HG03354 (cell line): ENCODE data around the gene MAN2A1.
A peak's percentile ranks its signal among the peaks of the same experiment; 100 is the strongest.

Experiments
- ATAC-seq: cut with Tn5 transposase; IDR thresholded peaks from one replicate; pipeline ENCODE4 v1.9.1; 2021; ENCODE audit warnings: mild to moderate bottlenecking; ENCODE audit not compliant: unreplicated experiment, poor library complexity, severe bottlenecking

Gene MAN2A1

DNA sequence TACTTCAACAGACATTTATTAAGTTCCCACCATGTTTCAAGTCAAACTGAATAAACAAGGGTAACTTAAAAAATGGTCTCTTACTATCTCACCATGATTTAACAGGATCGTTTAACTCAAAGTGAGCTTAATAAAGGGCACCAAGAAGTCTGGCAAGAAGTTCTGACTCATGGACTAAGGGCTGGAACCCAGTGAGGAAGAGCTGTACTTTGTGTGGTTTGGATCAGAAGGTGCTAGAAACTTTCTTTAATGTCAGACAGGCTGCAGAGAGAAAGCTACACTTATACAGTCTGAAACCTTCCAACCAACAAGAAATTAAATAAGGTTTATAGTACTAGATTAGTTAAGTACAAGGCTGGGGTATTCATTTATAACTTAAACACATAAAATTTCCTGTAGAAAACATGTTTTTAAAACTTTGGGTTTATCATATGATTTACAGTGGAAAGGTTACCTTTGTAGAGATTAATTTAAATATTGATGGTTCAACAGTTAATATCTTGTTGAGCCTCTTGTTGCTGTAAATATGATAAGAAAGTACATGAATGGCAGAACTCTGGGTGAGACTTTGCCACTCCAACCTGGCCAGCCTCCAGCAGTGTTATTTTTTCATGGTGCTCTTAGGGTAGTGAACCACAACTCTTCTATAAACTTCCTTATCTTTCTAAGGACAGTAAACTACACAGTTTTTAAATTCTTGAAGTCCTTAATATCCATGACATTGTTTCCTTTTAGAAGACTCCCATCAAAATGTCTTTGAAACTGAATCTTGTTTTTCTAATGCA is 162.8 kb downstream of the MAN2A1 start:
- ATAC-seq, result no peak

DNA sequence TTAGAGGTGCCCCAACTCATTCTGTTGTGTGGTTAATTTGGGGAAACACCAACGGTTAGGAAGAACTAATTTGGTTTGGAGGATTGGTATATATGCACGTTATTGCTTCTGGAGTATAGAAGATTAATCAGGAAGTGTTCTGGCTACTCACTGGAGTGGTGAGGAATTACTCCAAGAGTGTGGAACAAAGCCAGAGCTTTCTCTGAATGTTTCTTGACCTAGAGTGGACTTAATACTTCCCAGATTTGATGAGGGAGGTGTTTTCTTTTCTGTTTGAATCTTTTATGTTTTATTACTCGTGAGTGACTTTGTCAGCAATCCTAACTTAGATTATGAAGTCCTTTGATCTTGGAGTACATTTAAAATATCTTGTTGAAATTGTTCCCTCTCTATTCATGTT is 163.7 kb downstream of the MAN2A1 start:
- no peak for ATAC-seq

DNA sequence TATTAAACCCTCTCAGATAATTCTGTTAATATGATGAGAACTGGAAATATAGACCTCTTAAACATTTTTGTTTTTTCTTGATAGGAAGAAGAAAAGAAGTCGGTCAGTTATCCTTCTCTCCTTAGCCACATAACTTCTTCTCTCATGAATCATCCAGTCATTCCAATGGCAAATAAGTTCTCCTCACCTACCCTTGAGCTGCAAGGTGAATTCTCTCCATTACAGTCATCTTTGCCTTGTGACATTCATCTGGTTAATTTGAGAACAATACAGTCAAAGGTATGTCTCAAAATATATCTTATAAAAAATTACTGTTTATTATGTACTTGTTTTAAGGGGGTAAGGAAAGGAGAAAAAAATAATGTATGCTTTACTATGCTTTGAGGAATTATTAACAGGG is 165.3 kb downstream of the MAN2A1 start:
- no peak for ATAC-seq

- no peak for ATAC-seq
Observed at GRCh38 chr5:109857405-109858031, 167.8 kb downstream of the MAN2A1 start.

DNA sequence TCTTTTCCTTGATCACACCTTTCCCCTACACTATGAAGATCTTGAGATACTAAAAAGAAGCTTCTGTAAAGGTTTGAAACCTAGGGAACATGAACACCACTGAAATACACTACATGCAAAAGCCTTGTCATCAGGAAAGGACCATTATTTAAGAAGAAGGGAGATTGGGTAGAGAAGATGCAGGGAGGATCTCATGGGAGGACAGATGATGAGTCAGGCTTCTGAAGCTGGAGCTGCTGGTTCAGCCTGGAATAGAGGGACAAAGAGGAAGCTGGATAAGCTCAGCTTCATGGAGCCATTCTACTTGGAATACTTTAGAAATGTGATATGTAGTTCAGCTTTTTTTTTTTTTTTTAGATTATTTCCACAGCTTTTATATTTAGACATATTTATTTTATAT is 169.8 kb downstream of the MAN2A1 start:
- ATAC-seq, result no peak

GRCh38 chr5:109862301-109862700 is 172.6 kb downstream of the MAN2A1 start:
- no peak for ATAC-seq

DNA sequence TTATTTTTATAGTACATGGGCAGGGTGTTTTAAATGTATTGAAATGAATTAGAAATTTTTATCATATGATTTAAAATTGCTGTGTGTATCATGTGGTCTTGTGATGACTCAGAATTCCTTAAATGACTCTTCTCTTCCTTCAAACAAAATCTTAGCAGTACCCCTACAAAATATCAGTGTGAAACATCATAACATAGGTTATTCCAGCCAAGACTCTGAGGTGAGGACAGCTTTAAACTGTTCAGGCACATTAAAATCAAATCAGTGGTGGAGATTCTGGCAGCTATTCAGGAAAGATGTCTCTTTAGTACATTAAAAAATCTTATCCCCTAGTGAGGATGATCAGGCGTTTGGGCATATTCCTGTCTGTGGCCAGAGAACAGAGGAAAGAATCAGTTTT is 174.0 kb downstream of the MAN2A1 start:
- peak; percentile 42 for ATAC-seq

- ATAC-seq, result peak; percentile 54
Observed at GRCh38 chr5:109865637-109866036, 175.9 kb downstream of the MAN2A1 start.

GRCh38 chr5:109866051-109866450 is 176.3 kb downstream of the MAN2A1 start:
- no peak for ATAC-seq

DNA sequence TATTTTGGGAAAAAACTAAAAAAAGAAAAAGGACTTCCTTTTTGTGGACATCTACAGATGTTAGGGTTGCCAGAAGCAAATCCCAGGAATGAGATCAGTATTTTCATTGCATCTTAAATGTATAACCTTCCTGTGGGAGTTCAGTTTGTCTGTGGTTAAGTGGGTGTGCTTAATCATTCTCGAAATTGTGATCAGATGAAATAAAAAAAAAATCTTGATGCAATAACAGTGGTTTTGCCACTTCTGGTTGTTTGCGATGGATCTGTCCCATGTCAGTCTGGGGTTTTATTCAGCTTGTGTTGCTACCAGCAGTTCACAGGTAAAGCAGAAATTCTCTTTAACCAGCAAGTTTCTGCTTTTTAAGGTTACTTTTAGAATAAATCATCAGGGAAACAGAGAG is 179.0 kb downstream of the MAN2A1 start:
- no peak for ATAC-seq

GRCh38 chr5:109873687-109874086 is 184.0 kb downstream of the MAN2A1 start:
- ATAC-seq, result no peak

GRCh38 chr5:109874108-109874507 is 184.4 kb downstream of the MAN2A1 start:
- no peak for ATAC-seq

DNA sequence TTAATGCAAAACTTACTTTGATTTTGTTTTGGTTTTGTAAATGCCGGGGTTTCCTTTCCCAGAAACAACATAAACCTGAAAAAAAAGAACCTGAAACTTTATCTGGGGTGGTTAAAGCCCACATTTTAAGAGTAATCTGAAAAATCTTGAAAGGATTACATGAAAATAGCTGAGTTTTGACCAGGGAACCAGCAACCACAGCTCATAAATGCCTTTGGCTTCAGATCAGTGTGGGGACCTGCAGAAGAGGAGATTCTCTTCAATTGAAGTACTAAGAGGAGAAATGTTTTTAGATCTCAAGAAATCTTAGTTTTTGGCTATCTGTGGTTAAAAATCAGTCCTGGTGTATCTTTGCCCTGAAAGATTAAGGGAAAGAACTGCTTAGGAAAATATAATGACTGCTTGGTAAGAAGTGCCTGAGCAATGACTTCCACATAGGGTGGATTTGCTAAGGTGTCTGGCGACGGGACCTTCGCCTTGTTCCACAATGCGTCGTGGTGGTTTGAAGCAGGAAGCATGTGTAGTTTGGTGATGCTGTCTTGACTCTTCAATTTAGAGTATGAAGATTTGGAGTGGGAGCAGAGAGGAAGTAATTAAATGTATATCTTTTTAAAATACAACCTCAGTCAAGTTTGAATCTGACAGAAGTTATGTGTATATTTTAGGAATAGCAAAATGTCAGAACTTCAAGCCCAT is 186.5 kb downstream of the MAN2A1 start:
- ATAC-seq, result no peak

DNA sequence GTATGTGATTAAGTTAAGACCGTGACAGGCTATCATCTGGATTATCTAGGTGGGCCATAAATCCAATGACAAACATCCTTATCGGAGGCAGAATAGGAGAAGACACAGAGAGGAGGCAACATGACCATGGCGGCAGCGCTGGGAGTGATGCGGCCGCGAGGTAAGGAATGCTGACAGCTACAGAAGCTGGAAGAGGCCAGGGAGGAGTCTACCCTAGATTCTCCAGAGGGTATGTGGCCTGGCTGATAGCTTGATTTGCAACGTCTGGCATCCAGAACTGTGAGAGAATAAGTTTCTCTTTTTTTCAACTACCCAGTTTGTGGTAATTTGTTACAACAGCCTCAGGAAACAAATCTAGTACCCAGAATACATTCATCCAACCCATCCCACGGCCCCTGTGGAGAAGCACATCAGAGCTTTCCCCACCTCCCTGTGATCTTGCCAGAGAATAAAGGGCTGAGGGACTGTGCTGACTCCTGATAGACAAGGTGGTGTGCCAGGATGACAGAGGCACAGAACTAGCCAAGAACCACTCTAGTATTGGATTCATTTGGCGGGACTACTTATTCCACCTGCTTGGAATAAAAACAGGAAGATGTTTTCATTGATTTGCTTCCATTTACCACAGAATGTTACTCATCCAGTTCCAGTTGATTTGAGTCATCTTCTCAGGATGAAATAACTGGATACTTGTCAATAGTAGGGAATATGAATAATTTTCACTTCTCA is 187.4 kb downstream of the MAN2A1 start:
- ATAC-seq, result no peak

DNA sequence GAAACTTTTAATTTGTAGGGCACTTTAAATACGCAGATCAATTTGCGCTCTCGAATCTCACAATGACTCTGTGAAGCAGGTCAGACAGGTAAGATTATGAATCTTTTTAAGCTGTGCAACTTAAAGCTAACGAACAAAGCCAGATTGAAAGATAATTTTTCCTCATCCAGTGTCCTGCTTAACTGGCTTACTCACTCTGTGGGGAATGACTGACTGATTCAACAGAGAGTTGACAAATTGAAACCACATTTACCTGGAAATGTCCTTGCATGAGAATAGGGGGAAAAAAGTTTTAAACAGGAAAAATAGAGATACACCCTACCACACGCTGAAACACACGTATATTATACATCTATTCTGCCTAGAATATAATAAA is 187.9 kb downstream of the MAN2A1 start:
- ATAC-seq, result no peak

- ATAC-seq, result no peak
Observed at GRCh38 chr5:109878887-109879286, 189.2 kb downstream of the MAN2A1 start.

DNA sequence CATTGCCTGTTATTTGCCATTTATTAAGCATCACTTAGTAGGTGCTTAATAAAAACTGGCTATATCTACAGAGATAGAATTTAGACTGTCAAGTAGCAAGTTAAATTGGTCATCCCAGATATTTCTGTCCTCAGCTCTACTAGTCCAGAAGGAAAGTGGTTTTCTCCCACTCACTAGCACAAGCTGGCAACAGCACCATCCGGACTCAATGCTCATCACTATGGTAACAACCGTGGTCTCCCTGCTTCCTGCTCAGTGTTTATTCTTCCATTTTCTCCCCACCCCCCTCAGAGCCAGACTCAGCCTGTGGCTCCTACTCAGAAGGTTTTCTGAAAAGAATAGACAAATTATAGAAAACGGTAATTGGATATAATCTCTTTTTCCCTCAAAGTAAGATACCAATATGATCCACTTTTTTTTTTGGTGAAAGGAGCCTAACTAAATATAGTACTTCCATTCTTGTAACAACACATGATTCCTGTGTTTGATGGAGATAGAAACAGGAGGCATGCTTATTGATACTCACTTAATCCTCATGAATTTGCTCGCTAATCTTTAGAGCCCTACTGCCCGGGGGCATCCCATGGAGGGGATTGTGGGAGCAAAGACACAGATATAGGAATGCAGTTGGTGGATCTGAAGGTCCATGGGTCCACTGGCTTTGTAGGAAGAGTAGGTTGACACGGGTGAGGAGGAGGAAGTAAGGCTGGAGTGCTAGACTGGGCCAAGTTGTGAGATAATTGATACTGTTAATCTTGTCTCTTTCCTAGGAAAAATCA is 191.4 kb downstream of the MAN2A1 start:
- no peak for ATAC-seq

DNA sequence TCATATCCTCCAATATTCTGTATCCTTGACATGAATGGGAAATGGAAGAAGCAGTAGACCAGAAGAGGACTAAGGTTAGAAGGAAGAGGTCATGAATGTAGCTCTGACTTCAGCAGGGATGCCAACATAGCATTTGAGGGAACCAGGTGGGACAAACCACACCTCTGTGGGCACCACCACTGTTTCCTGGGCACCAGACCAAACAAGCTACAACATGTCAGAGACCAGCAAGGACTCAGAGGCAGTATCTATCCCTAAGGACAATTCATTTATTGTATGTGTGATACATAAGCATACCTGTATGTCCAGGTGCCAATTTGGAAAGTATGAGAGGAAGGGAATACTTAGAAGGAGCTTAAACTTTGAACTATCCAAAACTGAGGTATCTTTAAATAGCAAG is 192.8 kb downstream of the MAN2A1 start:
- ATAC-seq, result no peak

DNA sequence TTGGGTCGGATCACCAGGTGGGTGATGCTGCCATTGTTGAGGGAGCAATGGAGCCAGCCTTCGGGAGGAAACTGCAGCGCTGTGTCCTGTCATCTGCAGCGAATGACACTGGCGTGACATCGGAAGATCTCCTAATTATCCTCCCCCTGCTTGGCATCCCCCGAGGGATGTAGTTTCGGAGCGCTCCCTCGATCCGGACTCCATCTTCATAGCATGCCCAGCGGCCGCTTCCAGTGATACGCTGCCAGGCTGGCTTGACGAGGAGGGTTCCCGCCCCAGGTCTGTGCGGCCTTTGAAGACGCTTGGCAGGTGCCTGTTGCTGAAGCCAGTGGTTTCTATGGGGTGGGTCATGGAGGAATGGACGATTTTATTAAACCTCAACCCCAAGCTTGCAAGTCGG is 194.9 kb downstream of the MAN2A1 start:
- ATAC-seq, result no peak

DNA sequence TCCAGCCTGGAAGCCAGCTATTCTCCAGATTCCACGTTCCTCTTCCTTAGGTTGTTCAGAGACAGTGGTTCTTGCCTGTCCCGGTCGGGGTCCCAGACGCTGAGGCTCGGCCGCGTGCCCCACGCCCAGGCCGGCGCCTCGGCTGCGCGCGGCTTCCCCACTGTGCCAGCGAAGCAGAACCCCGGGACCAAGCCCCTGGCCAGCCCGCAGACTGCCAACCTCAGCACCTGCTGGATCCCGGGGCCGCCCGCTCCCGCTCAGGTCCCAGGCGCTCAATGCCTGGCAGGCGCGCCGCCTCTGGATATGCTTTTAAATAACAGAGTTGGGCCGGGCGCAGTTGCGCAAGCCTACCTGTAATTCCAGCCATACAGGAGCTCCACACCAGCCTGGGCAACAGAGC is 195.5 kb downstream of the MAN2A1 start:
- ATAC-seq, result no peak
